Natural killer cell (primary cell): ENCODE measurements around the gene PDYN. TPM values are rescaled to one million over a fixed set of nuclear protein-coding genes. Genes with fewer than 3 reads are reported as not detected.

Experiments used
- ATAC-seq, 3 donors: fragments of 150-1000 bp in 2 of 3; fragments of 200-7000 bp in 1 of 3; cut with Tn5 transposase; 1 replicate in 1 of 3; 2 replicates in 2 of 3; pipeline ENCODE4 v1.10.0; 2021; ENCODE audit warnings: mild to moderate bottlenecking in 2 of 3, moderate library complexity in 2 of 3
- DNase-seq, 2 donors: peaks; one replicate each; pipeline versions ENCODE4 v3.0.0 to v3.0.0-alpha.2; 2013 to 2021; ENCODE audit warnings: mixed read lengths in 1 of 2
- H3K27ac ChIP-seq: one replicate; pipeline ENCODE4 v1.5.1; 2013; ENCODE audit warnings: mild to moderate bottlenecking, low read length
- H3K27me3 ChIP-seq: one replicate; pipeline ENCODE4 v1.6.1; 2013; ENCODE audit warnings: low read length; ENCODE audit not compliant: control insufficient read depth, insufficient read depth
- H3K36me3 ChIP-seq: one replicate; pipeline ENCODE4 v1.6.1; 2013; ENCODE audit warnings: low read length; ENCODE audit not compliant: control insufficient read depth, insufficient read depth
- H3K4me1 ChIP-seq: one replicate; pipeline ENCODE4 v1.6.1; 2013; ENCODE audit warnings: low read length; ENCODE audit not compliant: control insufficient read depth, insufficient read depth
- H3K4me3 ChIP-seq: one replicate; pipeline ENCODE4 v1.5.1; 2013; ENCODE audit warnings: low read length
- H3K9me3 ChIP-seq: one replicate; pipeline ENCODE4 v1.6.1; 2013; ENCODE audit warnings: low read length; ENCODE audit not compliant: control insufficient read depth, insufficient read depth
- H3K27ac Mint-ChIP-seq, 2 donors: one replicate each; pipeline ENCODE4 v1.8.0; 2022; ENCODE audit warnings: mild to moderate bottlenecking in 2 of 2, mixed read lengths in 2 of 2, moderate library complexity in 1 of 2
- H3K27me3 Mint-ChIP-seq, 2 donors: one replicate each; pipeline ENCODE4 v1.8.0; 2022; ENCODE audit warnings: low read depth in 2 of 2, mixed read lengths in 2 of 2
- H3K36me3 Mint-ChIP-seq: one replicate; pipeline ENCODE4 v1.8.0; 2022; ENCODE audit warnings: mixed read lengths
- H3K4me1 Mint-ChIP-seq, 2 donors: one replicate each; pipeline ENCODE4 v1.8.0; 2022; ENCODE audit warnings: mixed read lengths in 2 of 2
- H3K4me3 Mint-ChIP-seq: one replicate; pipeline ENCODE4 v1.8.0; 2022; ENCODE audit warnings: mild to moderate bottlenecking, moderate library complexity, mixed read lengths
- H3K9me3 Mint-ChIP-seq, 2 donors: one replicate each; pipeline ENCODE4 v1.8.0; 2022; ENCODE audit warnings: mixed read lengths in 2 of 2
- WGBS: methylation state at CpG from one replicate; pipeline ENCODE4 v1.1.7; 2013; ENCODE audit warnings: missing lambda C conversion rate; ENCODE audit not compliant: insufficient coverage; 5-methylcytosine and 5-hydroxymethylcytosine counted together
- intact Hi-C: fragments of 100-400 bp; cut with micrococcal nuclease; formaldehyde crosslinking; loops from one replicate; pipeline ENCODE4 v1.14.2; 2022
- total RNA-seq, 4 donors: library from RNA; stranded (reverse); fragments of 120-200 nt in 1 of 4; gene quantifications; one replicate each; pipeline versions ENCODE4 v1.2.3 to v1.2.4, GENCODE V29; 2013 to 2022
- TF ChIP-seq, protein P1 (sequence below): fragments of 200-600 bp; IDR thresholded peaks from one replicate; pipeline ENCODE4 v1.8.0; 2022; ENCODE audit warnings: antibody characterized with exemption

PDYN gene
- total RNA-seq, 3 donors from 2014 or later (not counting 1 experiment from before 2014, with no cell fraction given), result not detected

DNA sequence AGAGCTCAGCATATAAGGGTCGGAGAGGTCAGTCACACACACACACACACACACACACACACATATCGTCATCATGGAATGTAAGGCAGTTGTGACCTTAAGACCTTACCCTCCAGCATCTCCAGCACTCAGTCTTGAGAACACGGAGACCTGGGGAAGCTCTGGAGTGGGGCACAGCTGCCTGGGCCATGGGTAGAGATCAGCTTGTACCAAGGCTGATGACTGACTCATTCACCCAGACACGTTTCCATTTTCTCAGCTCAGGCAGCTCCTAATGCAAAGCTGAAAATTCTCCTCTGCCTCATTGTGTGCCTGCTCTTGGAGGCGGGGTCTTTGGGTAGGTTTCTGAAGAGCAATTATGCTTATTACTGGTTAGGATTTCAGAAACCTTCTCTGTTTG is 38.3 kb upstream of the PDYN start:
- Mint-ChIP-seq H3K4me3 (no peak overlapping the region), H3K27ac (no peak overlapping the region), H3K4me1 (no peaks in the 10 kb centered on the region), H3K9me3 (no peaks in the 10 kb centered on the region), H3K36me3 (no peaks in the 10 kb centered on the region), H3K27me3 (peaks cover 19 to 28% of the 10 kb centered on the region in 2 donors)
- Histone ChIP-seq H3K27me3 (no peaks in the 10 kb centered on the region), H3K4me3 (no peak overlapping the region), H3K27ac (no peak overlapping the region), H3K36me3 (no peaks in the 10 kb centered on the region), H3K9me3 (peaks cover 2% of the 10 kb centered on the region), H3K4me1 (no peaks in the 10 kb centered on the region)
- DNase-seq (no peak), ATAC-seq (no peak)
- TF ChIP-seq, protein P1, sequence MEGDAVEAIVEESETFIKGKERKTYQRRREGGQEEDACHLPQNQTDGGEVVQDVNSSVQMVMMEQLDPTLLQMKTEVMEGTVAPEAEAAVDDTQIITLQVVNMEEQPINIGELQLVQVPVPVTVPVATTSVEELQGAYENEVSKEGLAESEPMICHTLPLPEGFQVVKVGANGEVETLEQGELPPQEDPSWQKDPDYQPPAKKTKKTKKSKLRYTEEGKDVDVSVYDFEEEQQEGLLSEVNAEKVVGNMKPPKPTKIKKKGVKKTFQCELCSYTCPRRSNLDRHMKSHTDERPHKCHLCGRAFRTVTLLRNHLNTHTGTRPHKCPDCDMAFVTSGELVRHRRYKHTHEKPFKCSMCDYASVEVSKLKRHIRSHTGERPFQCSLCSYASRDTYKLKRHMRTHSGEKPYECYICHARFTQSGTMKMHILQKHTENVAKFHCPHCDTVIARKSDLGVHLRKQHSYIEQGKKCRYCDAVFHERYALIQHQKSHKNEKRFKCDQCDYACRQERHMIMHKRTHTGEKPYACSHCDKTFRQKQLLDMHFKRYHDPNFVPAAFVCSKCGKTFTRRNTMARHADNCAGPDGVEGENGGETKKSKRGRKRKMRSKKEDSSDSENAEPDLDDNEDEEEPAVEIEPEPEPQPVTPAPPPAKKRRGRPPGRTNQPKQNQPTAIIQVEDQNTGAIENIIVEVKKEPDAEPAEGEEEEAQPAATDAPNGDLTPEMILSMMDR, result no peak
- intact Hi-C loops, result no loop called here
- WGBS, result 40% methylated on average over 4 of the region's 5 CpGs

DNA sequence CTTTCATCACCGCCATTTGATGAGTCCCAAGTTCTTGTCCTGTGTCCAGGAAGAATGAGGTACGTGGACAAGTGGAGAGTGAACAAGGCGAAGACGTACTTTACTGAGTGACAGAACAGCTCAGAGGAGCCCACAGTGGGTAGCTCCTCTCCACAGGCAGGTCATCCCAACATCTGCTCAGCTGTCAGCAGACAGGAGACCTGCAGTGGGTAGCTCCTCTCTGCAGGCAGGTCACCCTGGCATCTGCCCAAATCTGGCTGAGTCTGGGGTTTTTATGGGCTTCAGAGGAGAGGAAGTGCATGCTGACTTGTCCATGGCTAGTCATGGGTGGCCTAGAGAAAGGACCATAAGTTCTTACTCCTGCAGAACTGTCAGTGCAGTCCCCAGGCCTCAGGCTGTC is 32.7 kb upstream of the PDYN start:
- H3K27ac ChIP-seq, result no peak overlapping the region
- H3K4me3 ChIP-seq, result no peak overlapping the region
- no peaks in the 10 kb centered on the region for H3K36me3 Mint-ChIP-seq
- no peaks in the 10 kb centered on the region for H3K36me3 ChIP-seq
- intact Hi-C loops, result no loop called here
- H3K4me1 Mint-ChIP-seq, result no peaks in the 10 kb centered on the region
- no peak for DNase-seq
- H3K27me3 ChIP-seq, result no peaks in the 10 kb centered on the region
- WGBS, result 90% methylated on average over 4 of the region's 4 CpGs
- no peak overlapping the region for H3K27ac Mint-ChIP-seq
- no peak overlapping the region for H3K4me3 Mint-ChIP-seq
- no peaks in the 10 kb centered on the region for H3K9me3 Mint-ChIP-seq
- H3K9me3 ChIP-seq, result peaks cover 12% of the 10 kb centered on the region
- no peak for ATAC-seq
- H3K27me3 Mint-ChIP-seq, result peaks cover 13 to 16% of the 10 kb centered on the region in 2 donors
- TF ChIP-seq, protein P1, result no peak
- H3K4me1 ChIP-seq, result no peaks in the 10 kb centered on the region

DNA sequence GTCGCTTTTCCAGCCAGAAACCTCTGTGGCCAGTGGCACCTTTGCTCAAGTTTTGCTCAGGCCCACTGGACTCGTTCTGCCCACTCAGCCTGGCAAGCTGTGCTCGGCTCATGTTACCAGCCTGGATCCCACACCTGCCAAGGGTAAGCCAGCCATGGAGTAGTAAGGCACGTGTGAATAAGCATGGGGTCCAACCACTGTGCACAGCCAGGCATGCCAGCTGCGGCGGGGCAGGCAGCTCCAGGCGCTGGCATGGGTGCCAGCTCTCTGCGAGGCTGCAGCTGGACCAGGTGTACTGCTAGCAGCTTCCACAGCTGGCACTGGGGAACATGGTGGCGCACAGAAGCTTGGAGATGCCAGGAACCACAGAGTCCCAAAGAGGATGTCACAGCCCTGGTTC is 32.1 kb upstream of the PDYN start:
- ATAC-seq, result no peak
- TF ChIP-seq, protein P1, result no peak
- Mint-ChIP-seq H3K27me3 (peaks cover 8 to 11% of the 10 kb centered on the region in 2 donors), H3K27ac (no peak overlapping the region), H3K4me1 (no peaks in the 10 kb centered on the region), H3K9me3 (no peaks in the 10 kb centered on the region), H3K36me3 (no peaks in the 10 kb centered on the region), H3K4me3 (no peak overlapping the region)
- WGBS, result 86% methylated on average over 9 of the region's 9 CpGs
- no peak overlapping the region for H3K4me3 ChIP-seq
- intact Hi-C loops, result no loop called here
- no peaks in the 10 kb centered on the region for H3K36me3 ChIP-seq
- peaks cover 12% of the 10 kb centered on the region for H3K9me3 ChIP-seq
- DNase-seq, result no peak
- no peaks in the 10 kb centered on the region for H3K27me3 ChIP-seq
- H3K4me1 ChIP-seq, result no peaks in the 10 kb centered on the region
- H3K27ac ChIP-seq, result no peak overlapping the region

DNA sequence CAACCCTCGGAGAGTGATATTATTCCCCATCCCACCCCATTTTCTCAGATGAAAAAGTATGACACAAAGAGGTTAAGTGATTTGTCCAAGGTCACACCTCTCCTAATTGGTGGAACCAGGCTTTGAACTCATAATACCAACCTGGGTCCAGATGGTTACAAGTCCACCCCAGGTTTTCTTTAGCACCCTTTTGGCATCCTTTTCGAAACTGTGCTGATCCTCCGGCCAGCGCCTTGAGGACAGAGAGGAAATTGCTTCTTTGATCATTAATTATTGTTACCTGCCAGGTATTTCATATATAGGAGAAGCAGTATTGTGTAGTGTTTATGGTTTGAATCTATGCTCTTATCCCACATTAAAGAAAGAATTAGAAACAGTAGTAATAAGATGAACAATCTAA is 29.3 kb upstream of the PDYN start:
- Histone ChIP-seq H3K27me3 (no peaks in the 10 kb centered on the region), H3K4me1 (no peaks in the 10 kb centered on the region), H3K9me3 (peaks cover 12% of the 10 kb centered on the region), H3K36me3 (no peaks in the 10 kb centered on the region), H3K4me3 (no peak overlapping the region), H3K27ac (no peak overlapping the region)
- Mint-ChIP-seq H3K4me3 (no peak overlapping the region), H3K4me1 (no peaks in the 10 kb centered on the region), H3K27me3 (peaks cover 10 to 24% of the 10 kb centered on the region in 2 donors), H3K27ac (no peak overlapping the region), H3K36me3 (no peaks in the 10 kb centered on the region), H3K9me3 (no peaks in the 10 kb centered on the region)
- ATAC-seq (no peak), DNase-seq (no peak)
- intact Hi-C loops, result no loop called here
- WGBS, result 46% methylated on average over 2 of the region's 4 CpGs
- TF ChIP-seq, protein P1, result no peak
